HepG2 (cell line): ENCODE data around the gene ATG9A. TPM values are rescaled to one million over a fixed set of nuclear protein-coding genes. Genes with fewer than 3 reads are reported as not detected.

ENCODE experiments used
- ARNT ChIP-seq: fragments of 450-650 bp; IDR thresholded peaks from 2 replicates; pipeline ENCODE4 v1.6.1; 2017
- CREBL2 ChIP-seq: sonication (generic); formaldehyde crosslinking; IDR thresholded peaks from 2 replicates; pipeline ENCODE4 v1.8.1; 2023; ENCODE audit warnings: missing genetic modification reagents, mild to moderate bottlenecking, borderline replicate concordance
- EZH2 ChIP-seq: conservative IDR thresholded peaks from 2 replicates; pipeline ENCODE4 v1.6.1; 2012; ENCODE audit warnings: mild to moderate bottlenecking, low read depth, low read length, moderate library complexity
- GZF1 ChIP-seq: sonication (generic); formaldehyde crosslinking; IDR thresholded peaks from 2 replicates; pipeline ENCODE4 v1.5.1; 2020; ENCODE audit warnings: mild to moderate bottlenecking, missing genetic modification reagents
- HBP1 ChIP-seq: IDR thresholded peaks from 2 replicates; pipeline ENCODE4 v1.6.1; 2016; ENCODE audit warnings: low read depth, control low read depth
- HCFC1 ChIP-seq: fragments of 150-350 bp; IDR thresholded peaks from 2 replicates; pipeline ENCODE4 v1.6.1; 2014; ENCODE audit warnings: low read depth, low read length
- HNF4A ChIP-seq: sonication (generic); formaldehyde crosslinking; IDR thresholded peaks from 2 replicates; pipeline ENCODE4 v1.4.0; 2020; ENCODE audit warnings: missing genetic modification reagents
- JARID2 ChIP-seq: sonication (generic); formaldehyde crosslinking; IDR thresholded peaks from 2 replicates; pipeline ENCODE4 v1.8.1; 2023; ENCODE audit warnings: missing genetic modification reagents, inconsistent platforms; ENCODE audit not compliant: insufficient replicate concordance
- KDM2A ChIP-seq: sonication (generic); formaldehyde crosslinking; IDR thresholded peaks from 2 replicates; pipeline ENCODE4 v1.4.0; 2020; ENCODE audit warnings: low read depth, missing genetic modification reagents, borderline replicate concordance
- NFATC3 ChIP-seq: sonication (generic); formaldehyde crosslinking; IDR thresholded peaks from 2 replicates; pipeline ENCODE4 v1.5.1; 2020; ENCODE audit warnings: mild to moderate bottlenecking, missing genetic modification reagents
- NFIB ChIP-seq: sonication (generic); formaldehyde crosslinking; IDR thresholded peaks from 2 replicates; pipeline ENCODE4 v1.9.0; 2021; ENCODE audit warnings: missing genetic modification reagents, mild to moderate bottlenecking, borderline replicate concordance
- PRDM15 ChIP-seq: sonication (generic); formaldehyde crosslinking; IDR thresholded peaks from 2 replicates; pipeline ENCODE4 v1.4.0; 2020; ENCODE audit warnings: missing genetic modification reagents
- SMYD3 ChIP-seq: sonication (generic); formaldehyde crosslinking; IDR thresholded peaks from 2 replicates; pipeline ENCODE4 v1.8.1; 2023; ENCODE audit warnings: mild to moderate bottlenecking, missing genetic modification reagents
- TP53 ChIP-seq: sonication (generic); formaldehyde crosslinking; conservative IDR thresholded peaks from 2 replicates; pipeline ENCODE4 v1.4.0; 2020; ENCODE audit warnings: missing genetic modification reagents
- ZBTB7B ChIP-seq: sonication (generic); formaldehyde crosslinking; IDR thresholded peaks from 2 replicates; pipeline ENCODE4 v1.4.0; 2020; ENCODE audit warnings: missing genetic modification reagents
- ZC3H4 ChIP-seq: sonication (generic); formaldehyde crosslinking; IDR thresholded peaks from 2 replicates; pipeline ENCODE4 v1.4.0; 2020; ENCODE audit warnings: missing genetic modification reagents, borderline replicate concordance
- ZFP37 ChIP-seq: sonication (generic); formaldehyde crosslinking; IDR thresholded peaks from 2 replicates; pipeline ENCODE4 v1.4.0; 2020; ENCODE audit warnings: missing genetic modification reagents, borderline replicate concordance
- ZFP62 ChIP-seq: sonication (generic); formaldehyde crosslinking; IDR thresholded peaks from 2 replicates; pipeline ENCODE4 v1.4.0; 2020; ENCODE audit warnings: missing genetic modification reagents
- ZNF329 ChIP-seq: sonication (generic); formaldehyde crosslinking; IDR thresholded peaks from 2 replicates; pipeline ENCODE4 v1.9.0; 2021; ENCODE audit warnings: low read depth, mild to moderate bottlenecking, missing genetic modification reagents
- ZNF512B ChIP-seq: sonication (generic); formaldehyde crosslinking; IDR thresholded peaks from 2 replicates; pipeline ENCODE4 v1.5.1; 2020; ENCODE audit warnings: missing genetic modification reagents, mild to moderate bottlenecking, borderline replicate concordance
- ZNF780A ChIP-seq: sonication (generic); formaldehyde crosslinking; IDR thresholded peaks from 2 replicates; pipeline ENCODE4 v1.8.0; 2022; ENCODE audit warnings: mild to moderate bottlenecking, missing genetic modification reagents, moderate library complexity
- ZNF891 ChIP-seq: sonication (generic); formaldehyde crosslinking; IDR thresholded peaks from 2 replicates; pipeline ENCODE4 v1.5.0; 2020; ENCODE audit warnings: mild to moderate bottlenecking, missing genetic modification reagents
- ZSCAN22 ChIP-seq: sonication (generic); formaldehyde crosslinking; IDR thresholded peaks from 2 replicates; pipeline ENCODE4 v1.4.0; 2020; ENCODE audit warnings: mild to moderate bottlenecking, missing genetic modification reagents
- polyA plus RNA-seq, 8 experiments: library from polyadenylated mRNA; depleted of rRNA in 3 of 8; stranded (reverse) in 7 of 8; unstranded in 1 of 8; fragments of >200 nt; fragmentation: Illumina TruSeq in 4 of 8; extraction: Trizol in 4 of 8; gene quantifications; 2 replicates each; pipeline versions ENCODE4 v1.2.1 to v1.2.3, GENCODE V29; 2011 to 2016; ENCODE audit warnings: low read depth in 4 of 8, missing spikeins in 1 of 8, mixed read lengths in 1 of 8; ENCODE audit not compliant: insufficient read depth in 1 of 8
- total RNA-seq, 5 experiments: library from RNA; depleted of rRNA; stranded (reverse); fragments of >200 nt; fragmentation: Illumina TruSeq; extraction: Trizol; gene quantifications; 2 replicates each; pipeline ENCODE4 v1.2.3, GENCODE V29; 2016; ENCODE audit warnings: low read depth in 1 of 5

Gene ATG9A
- total and polyA plus RNA-seq, 2 of the 13 experiments (the other 11 are each of a cell fraction or from before 2014, with no cell fraction given): 35.0 to 131 TPM

- TF ChIP-seq PRDM15 (CRISPR knock-in tag) (0 out of 2 replicates have a peak, but pooled peaks have one; percentile 16), ZNF780A (CRISPR knock-in tag) (no peak), NFATC3 (CRISPR knock-in tag) (peak; percentile 75; the same call in 1 of the 2 replicates), GZF1 (CRISPR knock-in tag) (0 out of 2 replicates have a peak, but pooled peaks have one; percentile 23), TP53 (CRISPR knock-in tag) (no peak), HCFC1 (no peak), NFIB (CRISPR knock-in tag) (no peak), JARID2 (CRISPR knock-in tag) (no peak), HBP1 (CRISPR knock-in tag) (peak; percentile 66; the same call in 1 of the 2 replicates), CREBL2 (CRISPR knock-in tag) (peak; percentile 49; the same call in 1 of the 2 replicates), ZFP62 (CRISPR knock-in tag) (no peak), ZFP37 (CRISPR knock-in tag) (no peak), SMYD3 (CRISPR knock-in tag) (peak; percentile 85; the same call in 1 of the 2 replicates), ZNF329 (CRISPR knock-in tag) (no peak), KDM2A (CRISPR knock-in tag) (peak; percentile 91), HNF4A (no peak; the same call in 1 of the 2 replicates), EZH2 (no peak), ZC3H4 (no peak), ZSCAN22 (CRISPR knock-in tag) (no peak), ZNF512B (CRISPR knock-in tag) (no peak; the same call in 1 of the 2 replicates), ARNT (no peak), ZNF891 (CRISPR knock-in tag) (peak; percentile 92), ZBTB7B (CRISPR knock-in tag) (peak; percentile 61; the same call in 1 of the 2 replicates)
Measured at GRCh38 chr2:219229305-219230058, at the start of gene ATG9A, which contains the start of gene ANKZF1 (continued).
